ENCODE measurements around the gene WDR33. TPM values are rescaled to one million over a fixed set of nuclear protein-coding genes. Genes with fewer than 3 reads are reported as not detected.

WDR33 gene
- total and polyA plus RNA-seq, 5 donors from 2014 or later, result 31.5 to 71.4 (median 36.3) TPM

DNA sequence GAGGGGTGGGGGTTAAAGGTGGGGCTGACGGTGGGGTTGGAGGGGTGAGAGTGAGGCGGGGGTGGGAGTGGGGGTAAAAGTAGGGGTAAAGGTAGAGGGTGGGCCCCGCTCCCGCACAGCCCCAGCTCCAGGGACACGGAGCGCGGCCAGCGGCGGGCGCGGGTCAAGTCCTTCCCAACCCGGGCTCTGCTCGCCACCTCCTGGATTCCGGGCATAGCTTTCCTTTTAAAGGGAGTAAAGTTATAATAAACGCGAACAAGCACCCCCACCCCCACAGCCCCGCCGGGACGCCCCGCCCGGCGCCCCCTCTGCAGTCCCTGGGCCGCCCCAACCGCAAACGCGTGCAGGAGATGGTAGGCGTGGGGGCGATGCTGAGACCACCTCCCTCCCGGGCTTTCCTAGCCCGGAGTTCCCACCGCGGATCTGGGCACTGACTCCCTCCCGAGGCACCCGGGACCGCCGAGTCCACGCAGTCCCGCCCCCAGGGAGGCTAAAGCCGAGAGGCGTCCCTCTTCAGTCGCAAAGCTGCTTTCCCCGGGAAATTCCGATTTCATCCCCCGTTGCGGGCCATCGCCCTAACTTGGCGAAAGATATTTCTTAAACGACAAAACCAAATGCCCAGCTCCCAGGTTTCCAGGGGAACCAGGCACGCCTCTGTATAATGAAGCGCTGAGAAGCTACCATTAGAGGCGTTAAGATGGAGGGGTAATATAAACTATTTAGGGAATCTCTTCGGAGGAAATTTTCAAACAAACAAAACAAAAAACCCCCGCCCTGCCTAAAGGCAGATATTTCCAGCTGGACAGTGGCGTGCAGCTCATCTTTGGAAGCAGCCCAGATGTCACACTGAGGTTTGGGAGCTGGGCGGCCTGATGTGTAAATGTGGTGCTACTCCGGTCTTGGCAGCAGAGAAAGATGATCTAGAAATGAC, 135.4 kb downstream of the WDR33 start, which contains the start of gene LIMS2:
LIMS2 (minus strand) TSS at position 200 of the 931 bp plus-strand sequence. CDS start 506 bp downstream, outside the sequence.
- Histone ChIP-seq H3K4me3 (ENCODE audit: low read depth, low read length) (no peak within 1 kb of the TSS), H3K27ac (ENCODE audit: insufficient read depth, low read length, poor library complexity, severe bottlenecking) (no peak within 1 kb of the TSS), H3K36me3 (ENCODE audit: control insufficient read depth, insufficient read depth, low read length) (no peaks in the 10 kb centered on the region), H3K4me1 (ENCODE audit: control insufficient read depth, insufficient read depth, low read length, poor library complexity, severe bottlenecking) (peaks cover 10% of the 10 kb centered on the region), H3K9me3 (ENCODE audit: control insufficient read depth in 2 of 2, low read length in 2 of 2) (no peaks in the 10 kb centered on the region), H3K27me3 (ENCODE audit: control insufficient read depth, insufficient read depth, low read length) (peaks cover 17% of the 10 kb centered on the region)
- Mint-ChIP-seq H3K27me3 (peaks cover 72% of the 10 kb centered on the region), H3K4me1 (peaks cover 0 to 14% (median 9%) of the 10 kb centered on the region in 4 donors), H3K9me3 (no peaks in the 10 kb centered on the region), H3K36me3 (no peaks in the 10 kb centered on the region), H3K4me3 (peak within 1 kb of the TSS; percentile 26 to 83 (median 61)), H3K27ac (no peak within 1 kb of the TSS)
- ATAC-seq (ENCODE audit: low read depth in 2 of 2) (no peak), DNase-seq (no peak)

DNA sequence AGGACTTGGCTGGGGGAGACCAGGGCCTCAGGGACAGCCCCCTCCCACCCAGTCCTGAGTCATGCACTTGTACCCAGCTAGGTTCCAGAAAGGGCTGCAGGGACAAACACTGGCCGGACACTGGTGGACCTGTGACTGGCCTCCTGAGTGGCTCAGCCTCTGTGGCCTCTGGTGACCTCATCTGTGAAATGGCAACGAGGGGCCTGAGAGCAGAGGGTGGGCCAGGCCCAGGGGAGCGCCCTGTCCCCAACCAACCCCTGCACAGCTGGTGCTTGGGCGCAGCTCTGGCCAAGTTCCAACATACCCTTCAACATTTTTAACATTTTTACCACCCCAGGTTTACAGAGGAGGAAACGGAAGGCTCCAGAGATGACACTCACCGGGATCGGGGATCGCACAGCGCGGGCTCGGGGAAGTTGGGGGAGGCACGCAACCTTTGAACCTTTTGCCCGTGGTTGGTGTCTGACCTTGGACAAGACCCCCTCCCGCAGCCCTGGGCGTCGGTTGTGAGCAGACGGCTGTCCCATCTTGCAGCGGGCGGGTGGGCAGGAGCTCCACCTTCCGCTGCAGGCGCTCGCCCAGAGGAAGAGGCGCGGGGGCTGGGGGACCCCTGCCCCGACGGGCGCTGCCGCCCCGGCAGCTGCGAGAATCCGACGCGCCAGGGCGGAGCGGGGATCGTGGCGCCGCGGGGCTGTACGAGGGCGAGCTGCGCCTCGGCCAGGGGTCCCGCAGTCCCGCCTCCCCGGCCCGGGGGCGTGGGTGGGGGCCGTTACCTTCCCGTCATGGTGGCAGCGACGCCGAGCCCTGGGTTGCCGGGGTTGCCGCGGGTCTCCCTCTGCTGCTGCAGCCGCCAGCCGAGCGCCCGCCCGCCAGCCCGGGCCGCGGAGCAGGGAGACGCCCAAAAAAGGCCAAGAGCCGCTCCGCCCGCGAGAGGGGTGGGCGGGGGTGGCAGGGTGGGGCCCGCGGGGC, 136.4 kb downstream of the WDR33 start:
- Histone ChIP-seq H3K27ac (ENCODE audit: insufficient read depth, low read length, poor library complexity, severe bottlenecking) (no peak overlapping the region), H3K4me1 (ENCODE audit: control insufficient read depth, insufficient read depth, low read length, poor library complexity, severe bottlenecking) (peaks cover 10% of the 10 kb centered on the region), H3K36me3 (ENCODE audit: control insufficient read depth, insufficient read depth, low read length) (no peaks in the 10 kb centered on the region), H3K4me3 (ENCODE audit: low read depth, low read length) (no peak overlapping the region), H3K9me3 (ENCODE audit: control insufficient read depth in 2 of 2, low read length in 2 of 2) (no peaks in the 10 kb centered on the region), H3K27me3 (ENCODE audit: control insufficient read depth, insufficient read depth, low read length) (peaks cover 22% of the 10 kb centered on the region)
- DNase-seq (peak in 2 of 3 donors; percentile 8 to 18), ATAC-seq (ENCODE audit: low read depth in 2 of 2) (peak; percentile 17 to 29)
- Mint-ChIP-seq H3K27me3 (peaks cover 80% of the 10 kb centered on the region), H3K36me3 (no peaks in the 10 kb centered on the region), H3K9me3 (no peaks in the 10 kb centered on the region), H3K4me3 (peak overlapping the region in 3 of 4 donors; percentile 26 to 77 (median 72)), H3K27ac (no peak overlapping the region), H3K4me1 (peaks cover 0 to 14% (median 9%) of the 10 kb centered on the region in 4 donors)

DNA sequence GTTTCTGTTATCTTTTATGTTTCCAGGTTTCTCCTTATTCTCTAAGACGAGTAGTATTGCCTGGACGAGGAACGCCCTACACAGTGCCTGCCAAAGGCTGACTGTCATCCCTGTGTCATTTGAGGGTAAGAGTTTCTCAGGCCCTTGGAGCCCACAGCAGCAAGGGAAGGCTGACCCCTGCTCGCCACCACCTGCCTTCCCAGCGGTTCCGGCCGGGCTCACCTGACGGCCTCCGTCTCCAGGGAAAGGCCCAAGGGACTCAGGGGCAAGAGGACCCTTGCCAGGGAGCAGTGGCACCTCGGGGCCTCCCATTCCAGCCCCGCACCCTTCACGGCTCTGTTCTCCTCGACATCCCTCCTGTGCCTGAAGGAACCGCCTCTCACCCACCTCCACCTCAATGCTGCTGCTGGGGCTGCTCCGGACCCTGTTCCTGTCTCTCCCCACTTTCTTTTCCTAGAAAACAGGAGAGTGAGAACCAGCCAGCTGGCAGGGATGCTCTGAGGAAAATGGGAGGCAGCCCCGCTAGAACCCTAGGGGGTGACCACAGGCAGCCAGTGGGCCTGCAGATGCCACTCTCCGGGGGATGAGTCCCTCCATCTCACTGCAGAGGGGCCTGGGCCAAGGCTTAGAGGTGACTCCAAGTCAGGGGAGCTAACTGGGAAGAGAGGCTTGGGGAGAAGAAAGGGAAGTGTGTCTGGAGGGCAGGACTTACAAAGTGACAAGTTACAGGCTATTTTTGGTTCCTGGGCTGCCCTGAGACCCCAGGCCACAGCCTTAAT, 137.5 kb downstream of the WDR33 start:
- H3K9me3 ChIP-seq (ENCODE audit: control insufficient read depth in 2 of 2, low read length in 2 of 2), result no peaks in the 10 kb centered on the region
- H3K9me3 Mint-ChIP-seq, result no peaks in the 10 kb centered on the region
- H3K4me1 Mint-ChIP-seq, result peaks cover 0 to 14% (median 9%) of the 10 kb centered on the region in 4 donors
- H3K27me3 ChIP-seq (ENCODE audit: control insufficient read depth, insufficient read depth, low read length), result peaks cover 24% of the 10 kb centered on the region
- no peak overlapping the region for H3K27ac ChIP-seq (ENCODE audit: insufficient read depth, low read length, poor library complexity, severe bottlenecking)
- no peak overlapping the region for H3K27ac Mint-ChIP-seq
- H3K36me3 Mint-ChIP-seq, result no peaks in the 10 kb centered on the region
- H3K4me1 ChIP-seq (ENCODE audit: control insufficient read depth, insufficient read depth, low read length, poor library complexity, severe bottlenecking), result peaks cover 10% of the 10 kb centered on the region
- peaks cover 81% of the 10 kb centered on the region for H3K27me3 Mint-ChIP-seq
- peak overlapping the region in 2 of 4 donors; percentile 72 to 77 for H3K4me3 Mint-ChIP-seq
- no peak overlapping the region for H3K4me3 ChIP-seq (ENCODE audit: low read depth, low read length)
- H3K36me3 ChIP-seq (ENCODE audit: control insufficient read depth, insufficient read depth, low read length), result no peaks in the 10 kb centered on the region
- ATAC-seq (ENCODE audit: low read depth in 2 of 2) (no peak), DNase-seq (no peak)

DNA sequence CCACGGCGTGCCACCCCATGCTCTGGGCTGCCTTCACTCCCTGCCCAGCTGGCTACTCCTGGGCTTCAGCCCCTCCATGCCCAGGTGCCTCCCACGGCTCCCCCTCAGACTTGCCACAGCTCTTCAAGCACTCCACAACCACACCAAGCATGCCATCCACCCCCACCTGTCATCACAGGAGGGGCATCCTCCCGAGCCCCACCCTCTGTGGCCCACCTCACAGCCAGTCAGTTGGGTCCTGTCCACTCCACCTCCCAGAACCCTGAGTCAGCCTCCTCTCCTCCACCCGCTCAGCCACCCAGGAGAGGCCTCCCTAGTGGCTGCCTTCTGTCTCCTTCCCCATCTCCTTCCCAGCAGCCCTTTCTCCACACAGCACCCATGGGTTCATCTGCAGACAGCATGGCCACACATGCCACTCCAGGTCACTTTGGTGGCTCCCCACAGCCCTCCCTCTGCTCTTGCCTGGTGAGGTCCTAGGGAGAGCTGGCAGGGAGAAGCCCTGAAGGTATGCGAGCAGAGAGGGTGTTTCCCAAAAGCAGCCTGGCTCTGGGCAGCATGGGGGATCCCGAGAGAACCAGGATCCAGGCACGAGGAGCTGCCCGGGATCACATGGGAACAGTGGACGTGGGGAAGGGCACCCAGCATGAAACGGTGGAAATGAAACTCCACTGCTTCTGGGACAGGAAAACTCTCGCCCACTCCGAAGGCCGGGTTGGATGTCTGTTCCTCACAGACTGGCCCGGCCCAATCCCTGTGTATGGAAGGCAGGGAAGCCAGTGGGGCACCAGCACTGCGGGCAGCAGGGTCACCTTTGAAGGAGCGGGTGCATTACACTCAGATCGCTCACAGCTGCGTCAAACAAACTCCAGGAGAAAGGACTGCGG, 138.4 kb downstream of the WDR33 start:
- Histone ChIP-seq H3K27me3 (ENCODE audit: control insufficient read depth, insufficient read depth, low read length) (peaks cover 22% of the 10 kb centered on the region), H3K27ac (ENCODE audit: insufficient read depth, low read length, poor library complexity, severe bottlenecking) (no peak overlapping the region), H3K4me3 (ENCODE audit: low read depth, low read length) (no peak overlapping the region), H3K9me3 (ENCODE audit: control insufficient read depth in 2 of 2, low read length in 2 of 2) (no peaks in the 10 kb centered on the region), H3K4me1 (ENCODE audit: control insufficient read depth, insufficient read depth, low read length, poor library complexity, severe bottlenecking) (peaks cover 10% of the 10 kb centered on the region), H3K36me3 (ENCODE audit: control insufficient read depth, insufficient read depth, low read length) (no peaks in the 10 kb centered on the region)
- Mint-ChIP-seq H3K4me1 (peaks cover 0 to 14% (median 9%) of the 10 kb centered on the region in 4 donors), H3K9me3 (no peaks in the 10 kb centered on the region), H3K27me3 (peaks cover 79% of the 10 kb centered on the region), H3K27ac (no peak overlapping the region), H3K36me3 (no peaks in the 10 kb centered on the region), H3K4me3 (no peak overlapping the region)
- ATAC-seq (ENCODE audit: low read depth in 2 of 2) (no peak), DNase-seq (no peak)

DNA sequence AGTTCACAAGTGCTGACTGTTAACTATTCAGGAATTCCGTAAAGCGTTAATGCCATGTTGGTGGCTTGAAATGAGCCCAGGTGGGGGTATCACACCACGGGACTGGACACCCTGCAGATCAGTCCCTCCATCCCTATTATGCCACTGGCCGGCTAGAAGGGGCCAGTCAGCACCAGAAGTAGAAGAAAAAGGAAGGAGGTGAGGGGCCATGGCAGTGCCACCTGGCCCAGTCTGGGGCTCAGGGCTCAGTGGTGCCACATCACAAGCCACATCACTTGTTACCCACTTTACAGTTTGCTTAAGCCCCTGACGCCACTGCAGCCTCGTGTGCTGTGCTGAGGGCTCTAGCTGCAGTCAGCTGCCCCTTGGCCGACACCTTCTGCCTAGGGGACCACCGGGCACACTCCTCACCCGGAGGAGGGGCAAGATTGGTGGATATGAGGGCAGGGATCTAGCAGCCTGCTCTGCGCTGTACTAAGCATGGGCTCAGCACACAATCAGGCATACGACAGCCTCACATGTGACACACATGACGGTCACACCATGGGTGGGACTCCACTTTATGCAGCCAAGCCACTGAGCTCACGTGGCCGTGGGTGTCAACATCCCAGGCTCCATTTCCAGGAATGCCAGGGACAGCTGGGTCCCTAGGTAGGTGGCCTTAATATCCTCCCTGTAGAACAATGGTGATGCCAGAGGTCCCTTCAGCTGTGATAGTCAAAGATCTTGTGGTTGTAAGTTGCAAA, 139.2 kb downstream of the WDR33 start:
- Mint-ChIP-seq H3K27me3 (peaks cover 76% of the 10 kb centered on the region), H3K36me3 (no peaks in the 10 kb centered on the region), H3K4me3 (no peak overlapping the region), H3K9me3 (no peaks in the 10 kb centered on the region), H3K27ac (no peak overlapping the region), H3K4me1 (peaks cover 0 to 14% (median 9%) of the 10 kb centered on the region in 4 donors)
- no peaks in the 10 kb centered on the region for H3K36me3 ChIP-seq (ENCODE audit: control insufficient read depth, insufficient read depth, low read length)
- H3K9me3 ChIP-seq (ENCODE audit: control insufficient read depth in 2 of 2, low read length in 2 of 2), result no peaks in the 10 kb centered on the region
- H3K27me3 ChIP-seq (ENCODE audit: control insufficient read depth, insufficient read depth, low read length), result peaks cover 20% of the 10 kb centered on the region
- peak in 1 of 2 donors; percentile 21 for ATAC-seq (ENCODE audit: low read depth in 2 of 2)
- H3K4me1 ChIP-seq (ENCODE audit: control insufficient read depth, insufficient read depth, low read length, poor library complexity, severe bottlenecking), result peaks cover 10% of the 10 kb centered on the region
- no peak overlapping the region for H3K4me3 ChIP-seq (ENCODE audit: low read depth, low read length)
- no peak for DNase-seq
- H3K27ac ChIP-seq (ENCODE audit: insufficient read depth, low read length, poor library complexity, severe bottlenecking), result no peak overlapping the region

DNA sequence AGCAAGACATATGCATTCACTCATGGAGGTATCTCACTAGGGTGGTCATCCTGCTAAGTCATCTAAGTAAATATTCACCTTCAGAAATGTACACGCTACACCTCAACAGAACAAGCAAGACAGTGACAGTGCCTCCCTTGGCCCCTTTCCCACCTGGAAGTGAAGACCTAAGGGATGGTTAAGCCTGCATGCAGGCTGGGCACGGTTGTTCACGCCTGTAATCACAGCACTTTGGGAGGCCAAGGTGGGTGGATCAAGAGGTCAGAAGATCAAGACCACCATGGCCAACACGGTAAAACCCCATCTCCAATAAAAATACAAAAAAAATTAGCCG, 140.0 kb downstream of the WDR33 start:
- no peak for ATAC-seq (ENCODE audit: low read depth in 2 of 2)
- H3K36me3 ChIP-seq (ENCODE audit: control insufficient read depth, insufficient read depth, low read length), result no peaks in the 10 kb centered on the region
- Mint-ChIP-seq H3K36me3 (no peaks in the 10 kb centered on the region), H3K9me3 (no peaks in the 10 kb centered on the region), H3K4me3 (no peak overlapping the region), H3K4me1 (peaks cover 0 to 12% (median 7%) of the 10 kb centered on the region in 4 donors), H3K27me3 (peaks cover 74% of the 10 kb centered on the region), H3K27ac (no peak overlapping the region)
- H3K9me3 ChIP-seq (ENCODE audit: control insufficient read depth in 2 of 2, low read length in 2 of 2), result no peaks in the 10 kb centered on the region
- H3K4me1 ChIP-seq (ENCODE audit: control insufficient read depth, insufficient read depth, low read length, poor library complexity, severe bottlenecking), result peaks cover 10% of the 10 kb centered on the region
- peaks cover 19% of the 10 kb centered on the region for H3K27me3 ChIP-seq (ENCODE audit: control insufficient read depth, insufficient read depth, low read length)
- H3K27ac ChIP-seq (ENCODE audit: insufficient read depth, low read length, poor library complexity, severe bottlenecking), result no peak overlapping the region
- DNase-seq, result no peak
- H3K4me3 ChIP-seq (ENCODE audit: low read depth, low read length), result no peak overlapping the region
